ENCODE measurements around the gene NSD2. TPM values are rescaled to one million over a fixed set of nuclear protein-coding genes. Genes with fewer than 3 reads are reported as not detected.
A peak's percentile ranks its signal among the peaks of the same experiment; 100 is the strongest.

The NSD2 gene
- total RNA-seq, 1 experiment from 2014 or later, result 136 TPM

GRCh38 chr4:1992468-1993168 is 121.4 kb downstream of the NSD2 start:
- H3K36me3 Mint-ChIP-seq (ENCODE audit: insufficient read depth in 1 of 3, low read depth in 3 of 3), result peaks cover 15 to 43% (median 41%) of the 10 kb centered on the region in 3 experiments; a peak in 6 of 7 replicates
- peak; percentile 90 for DNase-seq
- no peak overlapping the region for H4K8ac ChIP-seq (replicated peaks; ENCODE audit: insufficient read length, low read depth, low read length)

More at GRCh38 chr4:1992468-1993168, 121.4 kb downstream of the NSD2 start:
- Mint-ChIP-seq H3K27ac (peak overlapping the region in 1 of 3 experiments; percentile 10; a peak in 1 of 7 replicates), H3K4me3 (no peak overlapping the region), H3K9me3 (no peaks in the 10 kb centered on the region), H3K4me1 (peaks cover 0 to 4% of the 10 kb centered on the region in 2 experiments; a peak in 1 of 4 replicates), H3K27me3 (ENCODE audit: low read depth) (no peaks in the 10 kb centered on the region; the same call in 1 of the 2 replicates)
- Histone ChIP-seq H4K91ac (ENCODE audit: insufficient read length, low read depth, low read length) (no peak overlapping the region), H3K4me2 (ENCODE audit: insufficient read depth, insufficient read length, low read length) (no peak overlapping the region), H4K20me1 (ENCODE audit: control insufficient read depth, insufficient read depth, insufficient read length) (no peaks in the 10 kb centered on the region), H3K27me3 (ENCODE audit: insufficient read depth, low read length) (no peaks in the 10 kb centered on the region), H2BK120ac (ENCODE audit: low read depth, low read length, poor library complexity, severe bottlenecking) (no peak overlapping the region), H3K14ac (ENCODE audit: insufficient read depth, low read length) (no peak overlapping the region), H3K4ac (ENCODE audit: low read depth, low read length) (no peak overlapping the region), H3K18ac (ENCODE audit: insufficient read length, low read depth, low read length) (no peak overlapping the region), H3K23ac (ENCODE audit: insufficient read length, low read depth, low read length) (no peak overlapping the region), H3K23me2 (ENCODE audit: insufficient read length, low read depth, low read length, poor library complexity, severe bottlenecking) (no peaks in the 10 kb centered on the region), H2BK20ac (ENCODE audit: low read depth, low read length, poor library complexity, severe bottlenecking) (no peak overlapping the region), H2BK12ac (ENCODE audit: insufficient read length, low read depth, low read length) (no peak overlapping the region), H3K79me1 (ENCODE audit: insufficient read depth, low read depth, low read length, poor library complexity, severe bottlenecking) (peaks cover 16% of the 10 kb centered on the region), H2BK15ac (ENCODE audit: low read depth, low read length) (no peak overlapping the region), H3K27ac (ENCODE audit: insufficient read length, low read depth, low read length) (no peak overlapping the region), H3K9ac (ENCODE audit: extremely low read depth, insufficient read length, low read length) (no peak overlapping the region), H3K56ac (ENCODE audit: insufficient read length, low read depth, low read length) (no peak overlapping the region), H3K9me3 (ENCODE audit: control insufficient read depth, low read depth, low read length) (no peaks in the 10 kb centered on the region), H4K5ac (ENCODE audit: insufficient read length, low read depth, low read length) (no peak overlapping the region), H3T11ph (ENCODE audit: low read length) (no peak overlapping the region), H3K79me2 (ENCODE audit: insufficient read depth, low read length) (peaks cover 12% of the 10 kb centered on the region; the same call in 1 of the 2 replicates), H2BK5ac (ENCODE audit: insufficient read length, low read length) (no peak overlapping the region), H3K4me1 (ENCODE audit: insufficient read depth, low read length) (no peaks in the 10 kb centered on the region), H2AK5ac (ENCODE audit: insufficient read length, low read length) (no peak overlapping the region), H2AFZ (ENCODE audit: low read length) (no peak overlapping the region)
- TF ChIP-seq, protein P1, sequence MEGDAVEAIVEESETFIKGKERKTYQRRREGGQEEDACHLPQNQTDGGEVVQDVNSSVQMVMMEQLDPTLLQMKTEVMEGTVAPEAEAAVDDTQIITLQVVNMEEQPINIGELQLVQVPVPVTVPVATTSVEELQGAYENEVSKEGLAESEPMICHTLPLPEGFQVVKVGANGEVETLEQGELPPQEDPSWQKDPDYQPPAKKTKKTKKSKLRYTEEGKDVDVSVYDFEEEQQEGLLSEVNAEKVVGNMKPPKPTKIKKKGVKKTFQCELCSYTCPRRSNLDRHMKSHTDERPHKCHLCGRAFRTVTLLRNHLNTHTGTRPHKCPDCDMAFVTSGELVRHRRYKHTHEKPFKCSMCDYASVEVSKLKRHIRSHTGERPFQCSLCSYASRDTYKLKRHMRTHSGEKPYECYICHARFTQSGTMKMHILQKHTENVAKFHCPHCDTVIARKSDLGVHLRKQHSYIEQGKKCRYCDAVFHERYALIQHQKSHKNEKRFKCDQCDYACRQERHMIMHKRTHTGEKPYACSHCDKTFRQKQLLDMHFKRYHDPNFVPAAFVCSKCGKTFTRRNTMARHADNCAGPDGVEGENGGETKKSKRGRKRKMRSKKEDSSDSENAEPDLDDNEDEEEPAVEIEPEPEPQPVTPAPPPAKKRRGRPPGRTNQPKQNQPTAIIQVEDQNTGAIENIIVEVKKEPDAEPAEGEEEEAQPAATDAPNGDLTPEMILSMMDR (conservative IDR thresholded peaks at IDR 0.05), result peak; percentile 76
- WGBS (ENCODE audit: extremely low coverage, insufficient read length, low lambda C conversion rate), result no CpG with 5 or more reads among the region's 45 CpGs

Measured in H9 (cell line).